GM12801 (cell line): ENCODE measurements around the gene KRT80.

Source experiments
- CTCF ChIP-seq: IDR thresholded peaks from one replicate; pipeline ENCODE4 v1.5.1; 2011; ENCODE audit warnings: control low read depth; ENCODE audit not compliant: insufficient read length; ENCODE audit errors: extremely low read depth

KRT80 gene

GRCh38 chr12:52178443-52178842 is 13.4 kb downstream of the KRT80 start:
- no peak for TF ChIP-seq CTCF

GRCh38 chr12:52175371-52176350 is 16.2 kb downstream of the KRT80 start:
- no peak for TF ChIP-seq CTCF

- no peak for TF ChIP-seq CTCF
Observed at GRCh38 chr12:52173526-52173925, 18.3 kb downstream of the KRT80 start.

GRCh38 chr12:52172956-52173355 is 18.9 kb downstream of the KRT80 start:
- no peak for TF ChIP-seq CTCF

GRCh38 chr12:52171950-52172512 is 19.8 kb downstream of the KRT80 start:
- TF ChIP-seq CTCF, result no peak

GRCh38 chr12:52170827-52171226 is 21.0 kb downstream of the KRT80 start:
- TF ChIP-seq CTCF, result no peak

GRCh38 chr12:52169886-52170285 is 21.9 kb downstream of the KRT80 start:
- TF ChIP-seq CTCF, result no peak
